ENCODE data around the gene DAP.
"Not testable (repeated sequence)": the region's sequence is repeated elsewhere in the genome, so short reads cannot be mapped to it uniquely, and the experiment has no call there.

The DAP gene

GRCh38 chr5:10733426-10733825 lies 27.6 kb downstream of the DAP start:
- no peak for DNase-seq

GRCh38 chr5:10731913-10732312 lies 29.1 kb downstream of the DAP start:
- no peak for DNase-seq

DNA sequence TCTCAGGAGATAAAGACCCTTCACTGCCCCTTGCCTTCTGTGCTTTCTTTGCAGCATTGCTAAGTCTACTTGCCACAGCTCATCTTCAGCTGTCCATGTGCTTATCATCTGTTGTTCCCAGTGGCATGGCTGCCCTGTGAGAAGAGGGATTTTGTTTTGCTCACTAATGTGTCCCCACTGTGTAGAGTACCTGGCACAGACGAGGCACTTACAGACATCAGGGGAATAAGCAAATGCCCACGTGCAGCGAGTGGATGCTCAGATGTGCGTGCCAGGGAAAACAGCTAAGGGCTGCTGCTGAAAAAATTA lies 31.0 kb downstream of the DAP start:
- no peak for DNase-seq

DNA sequence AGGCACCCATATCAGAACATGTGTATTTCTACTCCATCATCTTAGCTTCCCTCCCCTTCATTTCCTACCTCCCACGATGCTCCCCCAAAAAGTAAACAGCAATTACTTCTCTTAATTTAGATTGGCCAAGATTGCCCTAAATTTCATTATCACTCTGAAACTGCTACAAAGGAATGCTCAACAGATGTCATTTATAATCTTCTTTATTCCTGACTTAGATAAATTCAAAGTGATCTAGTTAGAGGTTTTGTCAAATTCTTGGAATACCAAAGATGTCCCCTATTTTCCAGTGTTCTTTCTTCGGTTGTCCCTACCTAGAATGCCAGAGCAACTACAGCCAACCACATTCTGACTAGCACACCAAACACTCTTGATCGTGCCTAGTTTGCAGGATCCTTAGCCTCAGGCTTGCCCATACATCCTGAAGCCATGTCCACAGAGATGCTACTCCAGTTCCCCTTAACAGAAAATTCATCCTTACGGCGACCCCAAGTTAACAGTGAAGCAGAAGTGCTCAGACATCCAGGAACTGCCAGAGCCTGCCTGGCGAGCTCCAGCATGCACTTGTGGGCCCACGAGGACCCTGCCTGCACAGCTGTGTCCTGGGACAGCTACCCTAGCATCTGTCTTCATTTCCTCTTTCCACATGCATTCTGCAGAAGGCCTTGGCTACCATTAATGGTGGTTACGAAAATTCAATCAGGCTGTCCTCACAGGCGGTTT lies 31.6 kb downstream of the DAP start:
- no peak for DNase-seq

DNA sequence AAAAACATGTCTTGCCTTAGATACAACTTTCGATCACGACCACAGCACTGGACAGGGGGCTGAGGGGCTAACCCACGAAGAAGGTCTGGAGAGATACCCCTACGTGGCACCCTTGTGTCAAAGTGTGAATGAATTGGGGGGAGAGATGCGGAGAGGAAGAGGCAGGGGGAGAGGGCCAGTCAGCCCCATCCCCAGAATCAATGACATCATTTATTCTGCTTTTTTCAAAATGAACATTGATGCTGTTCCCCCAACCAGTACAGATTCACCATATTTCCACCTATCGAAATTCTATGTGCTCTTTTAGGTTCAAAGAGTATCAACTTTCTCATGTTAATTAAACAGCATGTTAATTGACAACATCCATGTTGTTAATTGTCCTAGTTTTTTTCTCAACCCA lies 32.4 kb downstream of the DAP start:
- DNase-seq: no peak

DNA sequence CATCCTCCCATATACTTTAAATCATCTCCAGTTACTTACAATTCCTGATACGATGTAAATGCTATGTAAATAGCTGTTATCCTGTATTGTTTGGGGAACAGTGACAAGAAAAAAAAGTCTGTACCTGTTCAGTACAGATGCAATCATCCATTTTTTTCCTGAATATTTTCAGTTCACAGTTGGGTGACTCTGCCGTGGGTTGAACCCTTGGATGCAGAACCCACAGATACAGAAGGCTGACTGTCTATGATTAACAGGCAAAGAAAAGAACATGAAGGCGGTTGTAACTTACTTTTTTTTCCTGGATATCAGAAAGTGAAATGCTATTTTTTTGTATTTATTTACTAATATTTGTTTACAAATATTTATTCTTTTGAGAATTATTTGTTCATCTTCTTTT lies 33.2 kb downstream of the DAP start:
- no peak for DNase-seq

GRCh38 chr5:10726913-10727517 lies 34.0 kb downstream of the DAP start:
- no peak for DNase-seq

GRCh38 chr5:10726179-10726912 lies 34.7 kb downstream of the DAP start:
- DNase-seq: no peak

- DNase-seq: no peak
Observed at GRCh38 chr5:10725636-10726035, 35.4 kb downstream of the DAP start.

- no peak for DNase-seq
Observed at GRCh38 chr5:10724781-10725507, 36.1 kb downstream of the DAP start.

DNA sequence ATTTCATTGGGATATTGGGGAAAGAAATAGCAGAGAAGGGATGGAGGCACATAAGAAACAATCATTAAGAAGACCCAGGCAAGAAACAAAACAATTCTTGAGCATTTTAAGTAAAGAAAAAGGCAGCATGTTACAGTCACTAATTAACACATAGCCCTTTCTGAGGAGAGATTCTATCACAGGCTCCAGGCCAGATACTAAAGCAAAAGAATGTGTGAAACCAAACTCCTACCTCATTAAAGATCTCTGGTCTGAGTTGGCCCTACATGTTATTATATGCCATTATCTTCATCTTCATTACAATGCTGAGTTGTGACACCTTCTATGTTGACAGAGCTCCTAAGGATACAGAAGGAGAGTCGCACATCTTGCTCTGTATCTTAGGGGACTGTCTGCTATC lies 37.5 kb downstream of the DAP start:
- no peak for DNase-seq

DNA sequence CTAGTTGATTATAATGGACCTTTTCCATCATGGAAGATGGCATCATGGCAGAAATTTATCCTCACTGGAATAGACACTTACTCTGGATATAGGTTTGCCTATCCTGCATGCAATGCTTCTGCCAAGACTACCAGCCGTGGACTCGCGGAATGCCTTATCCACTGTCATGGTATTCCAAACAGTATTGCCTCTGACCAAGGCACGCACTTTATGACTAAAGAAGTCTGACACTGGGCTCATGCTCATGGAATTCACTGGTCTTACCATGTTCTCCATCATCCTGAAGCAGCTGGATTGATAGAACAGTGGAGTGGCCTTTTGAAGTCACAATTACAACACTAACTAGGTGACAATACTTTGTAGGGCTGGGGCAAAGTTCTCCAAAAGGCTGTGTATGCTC lies 40.3 kb downstream of the DAP start:
- DNase-seq: not testable (repeated sequence)

- DNase-seq: no peak
Observed at GRCh38 chr5:10719965-10720364, 41.1 kb downstream of the DAP start.

DNA sequence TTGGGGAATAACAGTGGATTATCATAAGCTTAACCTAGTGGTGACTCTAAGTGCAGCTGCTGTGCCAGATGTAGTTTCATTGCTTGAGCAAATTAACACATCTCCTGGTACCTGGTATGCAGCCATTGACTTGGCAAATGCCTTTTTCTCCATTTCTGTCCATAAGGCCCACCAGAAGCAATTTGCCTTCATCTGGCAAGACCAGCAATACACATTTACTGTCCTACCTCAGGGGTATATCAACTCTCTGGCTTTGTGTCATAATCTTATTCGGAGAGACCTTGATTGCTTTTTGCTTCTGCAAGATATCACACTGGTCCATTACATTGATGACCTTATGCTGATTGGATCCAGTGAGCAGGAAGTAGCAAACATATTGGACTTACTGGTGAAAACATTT lies 42.4 kb downstream of the DAP start:
- not testable (repeated sequence) for DNase-seq

GRCh38 chr5:10716825-10717224 lies 44.2 kb downstream of the DAP start:
- not testable (repeated sequence) for DNase-seq

GRCh38 chr5:10715605-10716290 lies 45.3 kb downstream of the DAP start:
- DNase-seq: no peak

GRCh38 chr5:10712574-10713366 lies 48.3 kb downstream of the DAP start:
- no peak for DNase-seq

DNA sequence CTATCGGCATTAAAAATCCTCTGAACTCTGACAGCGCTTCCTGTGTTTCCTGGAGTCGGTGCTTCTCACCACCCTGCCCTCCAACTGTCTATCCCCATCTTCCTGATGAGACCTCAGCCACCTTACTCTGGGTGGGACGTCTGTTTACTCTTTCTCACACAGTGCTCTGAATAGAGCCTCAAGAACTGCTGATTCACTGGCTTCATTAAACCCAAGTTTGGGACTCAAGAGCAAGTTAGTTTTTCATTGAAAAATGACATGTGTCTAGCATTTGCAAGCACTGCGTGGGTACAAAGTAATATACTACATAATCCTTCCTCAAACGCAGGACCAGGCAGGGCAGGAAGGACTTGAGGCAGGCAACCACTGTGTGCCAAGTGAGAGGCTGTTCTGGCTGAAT lies 49.5 kb downstream of the DAP start:
- no peak for DNase-seq

GRCh38 chr5:10710513-10711128 lies 50.4 kb downstream of the DAP start:
- no peak for DNase-seq

DNA sequence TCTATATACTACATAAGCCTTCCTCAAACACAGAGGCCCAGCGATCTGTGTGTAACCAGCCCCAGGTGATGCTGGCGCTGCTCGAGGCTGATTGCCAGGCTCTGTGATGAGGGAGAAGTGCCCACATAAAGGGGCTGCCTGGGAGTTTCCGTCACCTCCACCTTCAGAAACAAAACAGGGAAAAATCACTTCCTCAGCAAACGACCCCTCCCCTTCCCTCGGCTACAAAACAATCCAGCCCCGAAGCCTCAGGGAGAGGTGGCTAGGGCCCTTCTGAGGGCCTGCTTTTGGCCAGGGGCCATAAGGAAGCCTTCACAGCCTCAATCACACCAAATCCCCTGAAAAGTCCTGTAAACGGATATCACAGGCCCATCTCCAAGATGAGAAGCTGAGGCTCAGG lies 51.1 kb downstream of the DAP start:
- no peak for DNase-seq

DNA sequence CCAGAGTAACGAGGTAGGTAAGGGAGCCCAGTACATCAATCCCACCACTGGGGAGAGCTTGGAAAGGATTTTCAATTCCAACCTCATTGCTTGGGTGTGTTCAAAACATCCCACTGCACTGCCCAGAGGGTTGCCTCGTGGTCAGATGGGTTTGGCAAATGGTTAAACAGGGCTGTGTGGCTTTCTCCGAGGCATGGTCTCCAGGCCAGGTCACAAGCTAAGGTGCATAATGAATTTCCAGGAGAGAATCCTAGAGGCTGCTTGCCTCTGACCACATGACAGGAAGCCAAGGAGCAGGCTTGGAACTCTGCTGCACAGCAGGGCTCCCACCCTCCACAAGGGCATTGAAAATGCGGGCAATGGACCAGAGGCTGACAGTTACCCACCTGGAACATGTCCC lies 51.6 kb downstream of the DAP start:
- no peak for DNase-seq
